Lower lobe of right lung (tissue), 2 donors: Measurements from ENCODE around the gene THEMIS2. TPM values are rescaled to one million over a fixed set of nuclear protein-coding genes. Genes with fewer than 3 reads are reported as not detected.

ENCODE experiments used
- ATAC-seq, 2 donors: fragments of 200-7000 bp; cut with Tn5 transposase; one replicate each; pipeline ENCODE4 v1.9.1; 2020 to 2022; ENCODE audit warnings: mild to moderate bottlenecking in 2 of 2, moderate library complexity in 2 of 2
- DNase-seq: peaks from one replicate; pipeline ENCODE4 v3.0.0-alpha.2; 2020
- H3K27ac ChIP-seq: fragments of 200-600 bp; one replicate; pipeline ENCODE4 v1.8.0; 2022
- H3K27me3 ChIP-seq: fragments of 200-600 bp; one replicate; pipeline ENCODE4 v1.8.0; 2022; ENCODE audit warnings: low read depth
- H3K36me3 ChIP-seq: fragments of 200-600 bp; one replicate; pipeline ENCODE4 v1.8.0; 2022; ENCODE audit warnings: mild to moderate bottlenecking
- H3K4me1 ChIP-seq: fragments of 200-600 bp; one replicate; pipeline ENCODE4 v1.8.0; 2022
- H3K4me3 ChIP-seq: fragments of 200-600 bp; one replicate; pipeline ENCODE4 v1.8.0; 2022; ENCODE audit warnings: mild to moderate bottlenecking
- H3K9me3 ChIP-seq: fragments of 200-600 bp; one replicate; pipeline ENCODE4 v1.8.0; 2022
- intact Hi-C: fragments of 100-400 bp; cut with DNase I; formaldehyde crosslinking; loops from one replicate; pipeline ENCODE4 v1.11.0; 2022
- total RNA-seq: library from RNA; stranded (reverse); fragmentation: NEBNext Ultra II Directional; extraction: Animal tissue kit (Norgen Biotek cat#: 25700); gene quantifications from one replicate; pipeline ENCODE4 v1.2.1, GENCODE V29; 2021
- TF ChIP-seq, protein P1 (sequence below): fragments of 200-600 bp; IDR thresholded peaks from one replicate; pipeline ENCODE4 v1.8.0; 2022; ENCODE audit warnings: antibody characterized with exemption, mild to moderate bottlenecking
- donor health status: DM: no; HTN: yes; CAD: no; lungs with severe emphysema.

Gene THEMIS2
- total RNA-seq, 1 donor from 2014 or later = 161 TPM

DNA sequence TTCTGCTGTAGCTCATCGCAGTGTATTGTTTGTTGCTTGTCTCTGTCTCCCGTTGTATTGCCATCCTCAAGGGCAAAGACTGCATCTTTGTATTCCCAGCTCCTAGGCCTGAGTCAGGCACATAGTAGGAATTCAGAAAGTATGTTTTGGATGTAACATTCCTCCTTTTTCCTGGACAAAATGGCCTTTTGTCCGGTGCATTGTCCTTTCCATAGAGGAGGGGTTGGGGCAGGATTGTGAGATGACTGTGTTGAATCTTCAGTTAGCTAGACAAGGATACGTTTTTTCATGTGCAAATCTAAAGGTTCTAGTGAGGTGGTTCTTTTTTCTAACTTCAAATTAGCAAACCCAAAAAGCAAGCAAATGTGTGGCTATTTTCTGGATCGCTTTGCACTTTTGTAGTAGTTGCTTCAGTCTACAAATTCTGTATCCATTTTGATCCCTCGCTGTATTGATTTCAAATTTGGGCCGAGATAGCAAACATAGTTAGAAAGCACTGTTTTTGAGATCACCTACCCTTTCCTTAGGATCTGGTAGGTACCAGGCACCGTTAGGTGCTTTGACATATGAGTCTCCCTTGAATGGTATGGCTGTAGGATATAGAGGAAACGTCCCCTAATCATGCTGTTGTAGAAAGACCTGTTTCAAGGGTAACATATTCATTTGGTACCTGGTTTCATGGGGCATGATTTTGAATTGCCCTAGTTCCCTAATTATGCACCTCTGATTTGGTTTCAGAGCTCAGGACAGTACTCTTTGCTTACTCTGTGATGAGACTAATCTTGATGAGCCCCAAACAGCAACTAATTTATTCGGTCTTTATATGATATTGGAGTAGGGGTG is 40.6 kb upstream of the THEMIS2 start:
- peaks cover 23% of the 10 kb centered on the region for H3K4me1 ChIP-seq
- no peak for DNase-seq
- TF ChIP-seq, protein P1, sequence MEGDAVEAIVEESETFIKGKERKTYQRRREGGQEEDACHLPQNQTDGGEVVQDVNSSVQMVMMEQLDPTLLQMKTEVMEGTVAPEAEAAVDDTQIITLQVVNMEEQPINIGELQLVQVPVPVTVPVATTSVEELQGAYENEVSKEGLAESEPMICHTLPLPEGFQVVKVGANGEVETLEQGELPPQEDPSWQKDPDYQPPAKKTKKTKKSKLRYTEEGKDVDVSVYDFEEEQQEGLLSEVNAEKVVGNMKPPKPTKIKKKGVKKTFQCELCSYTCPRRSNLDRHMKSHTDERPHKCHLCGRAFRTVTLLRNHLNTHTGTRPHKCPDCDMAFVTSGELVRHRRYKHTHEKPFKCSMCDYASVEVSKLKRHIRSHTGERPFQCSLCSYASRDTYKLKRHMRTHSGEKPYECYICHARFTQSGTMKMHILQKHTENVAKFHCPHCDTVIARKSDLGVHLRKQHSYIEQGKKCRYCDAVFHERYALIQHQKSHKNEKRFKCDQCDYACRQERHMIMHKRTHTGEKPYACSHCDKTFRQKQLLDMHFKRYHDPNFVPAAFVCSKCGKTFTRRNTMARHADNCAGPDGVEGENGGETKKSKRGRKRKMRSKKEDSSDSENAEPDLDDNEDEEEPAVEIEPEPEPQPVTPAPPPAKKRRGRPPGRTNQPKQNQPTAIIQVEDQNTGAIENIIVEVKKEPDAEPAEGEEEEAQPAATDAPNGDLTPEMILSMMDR = no peak
- H3K27me3 ChIP-seq = no peaks in the 10 kb centered on the region
- intact Hi-C loops = no loop called here
- peaks cover 30% of the 10 kb centered on the region for H3K36me3 ChIP-seq
- H3K27ac ChIP-seq = no peak overlapping the region
- no peaks in the 10 kb centered on the region for H3K9me3 ChIP-seq
- no peak for ATAC-seq
- H3K4me3 ChIP-seq = peak overlapping the region; percentile 89

DNA sequence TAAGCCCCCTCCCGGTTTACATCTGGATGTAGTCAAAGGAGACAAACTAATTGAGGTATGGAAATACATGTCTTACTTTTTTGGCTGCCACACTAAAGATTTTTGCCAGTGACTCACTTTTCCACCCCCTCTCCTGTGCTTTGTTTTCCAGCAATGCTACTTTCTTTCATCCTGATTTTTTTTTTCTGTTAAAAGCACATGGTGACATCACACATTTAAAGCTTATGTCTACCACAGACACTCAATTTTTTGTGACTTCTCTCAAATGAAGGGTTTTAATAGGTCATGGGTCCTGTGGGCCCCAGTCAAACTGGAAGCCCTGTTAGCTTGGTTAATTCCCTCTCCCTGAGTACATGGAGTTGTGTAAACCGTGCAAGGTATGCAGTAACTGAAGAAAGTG is 39.6 kb upstream of the THEMIS2 start:
- peaks cover 36% of the 10 kb centered on the region for H3K36me3 ChIP-seq
- H3K9me3 ChIP-seq = no peaks in the 10 kb centered on the region
- no peak for ATAC-seq
- no peak for DNase-seq
- peaks cover 23% of the 10 kb centered on the region for H3K4me1 ChIP-seq
- intact Hi-C loops = no loop called here
- H3K27me3 ChIP-seq = no peaks in the 10 kb centered on the region
- TF ChIP-seq, protein P1 = no peak
- no peak overlapping the region for H3K4me3 ChIP-seq
- no peak overlapping the region for H3K27ac ChIP-seq

DNA sequence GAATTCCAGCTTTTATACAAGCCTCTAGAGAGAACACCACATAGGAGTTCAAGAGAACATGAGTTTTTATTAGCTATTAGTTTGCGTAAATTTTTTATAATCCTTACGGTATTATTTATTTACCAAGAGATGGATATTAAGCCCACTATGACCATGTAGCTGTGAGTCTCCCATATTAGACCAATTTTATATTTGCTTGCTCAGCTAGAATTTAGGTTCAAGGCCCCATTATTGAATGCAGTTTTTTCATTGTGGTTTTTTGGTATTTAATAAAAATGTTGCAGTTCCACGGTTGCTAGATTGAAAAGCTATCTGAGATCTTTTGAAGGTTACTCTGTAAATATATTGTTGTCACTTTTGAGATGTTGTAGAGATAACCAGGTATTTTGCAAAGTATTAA is 38.9 kb upstream of the THEMIS2 start:
- no peaks in the 10 kb centered on the region for H3K27me3 ChIP-seq
- H3K27ac ChIP-seq = no peak overlapping the region
- TF ChIP-seq, protein P1 = no peak
- H3K9me3 ChIP-seq = no peaks in the 10 kb centered on the region
- intact Hi-C loops = no loop called here
- H3K4me3 ChIP-seq = no peak overlapping the region
- ATAC-seq (no peak), DNase-seq (no peak)
- peaks cover 36% of the 10 kb centered on the region for H3K36me3 ChIP-seq
- peaks cover 23% of the 10 kb centered on the region for H3K4me1 ChIP-seq

DNA sequence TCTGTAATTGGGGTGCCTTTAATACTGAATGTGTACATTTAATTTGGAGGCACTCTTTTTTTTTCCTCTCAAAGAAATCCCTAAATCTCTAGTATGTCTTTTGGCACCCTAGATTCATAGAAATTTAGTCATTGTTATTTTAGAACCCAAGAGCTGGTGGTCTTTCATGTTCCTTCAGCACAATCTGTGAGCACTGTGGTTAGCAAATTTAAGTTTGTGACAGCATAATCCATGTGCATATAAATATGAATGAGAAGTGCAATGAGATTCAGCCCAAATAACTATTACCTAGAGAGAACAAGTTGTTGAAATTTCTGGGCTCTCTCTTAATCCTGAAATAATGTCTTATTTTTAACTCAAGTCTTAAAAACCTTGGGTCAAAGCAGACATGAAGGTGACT is 37.3 kb upstream of the THEMIS2 start:
- H3K4me3 ChIP-seq = no peak overlapping the region
- ATAC-seq (no peak), DNase-seq (no peak)
- no peaks in the 10 kb centered on the region for H3K9me3 ChIP-seq
- intact Hi-C loops = no loop called here
- H3K27me3 ChIP-seq = no peaks in the 10 kb centered on the region
- H3K36me3 ChIP-seq = peaks cover 52% of the 10 kb centered on the region
- H3K4me1 ChIP-seq = peaks cover 23% of the 10 kb centered on the region
- no peak overlapping the region for H3K27ac ChIP-seq
- TF ChIP-seq, protein P1 = no peak

DNA sequence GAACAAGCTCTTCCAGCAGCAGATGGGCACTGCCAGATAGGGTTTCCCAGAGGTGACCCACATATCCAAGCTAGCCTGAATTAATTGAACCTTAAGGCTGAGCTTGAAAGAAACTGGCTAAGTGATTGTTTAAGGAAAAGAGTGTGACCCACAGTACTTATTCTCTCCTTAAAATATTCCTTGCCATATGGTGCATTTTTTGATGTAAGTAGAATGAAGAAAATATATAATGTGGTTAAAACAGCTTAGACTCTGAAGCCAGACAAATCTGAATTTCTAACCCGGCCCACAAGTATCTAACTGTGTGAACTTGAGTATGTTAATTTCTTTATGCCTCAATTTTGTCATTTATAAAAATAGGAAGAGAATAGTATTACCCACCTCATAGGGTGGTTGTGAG is 36.8 kb upstream of the THEMIS2 start:
- no peak for ATAC-seq
- TF ChIP-seq, protein P1 = no peak
- no peak overlapping the region for H3K27ac ChIP-seq
- no peaks in the 10 kb centered on the region for H3K27me3 ChIP-seq
- no peak overlapping the region for H3K4me3 ChIP-seq
- peaks cover 56% of the 10 kb centered on the region for H3K36me3 ChIP-seq
- H3K4me1 ChIP-seq = peaks cover 23% of the 10 kb centered on the region
- intact Hi-C loops = no loop called here
- no peaks in the 10 kb centered on the region for H3K9me3 ChIP-seq
- DNase-seq = no peak
